ENCODE measurements around the gene MTMR12.

DNA sequence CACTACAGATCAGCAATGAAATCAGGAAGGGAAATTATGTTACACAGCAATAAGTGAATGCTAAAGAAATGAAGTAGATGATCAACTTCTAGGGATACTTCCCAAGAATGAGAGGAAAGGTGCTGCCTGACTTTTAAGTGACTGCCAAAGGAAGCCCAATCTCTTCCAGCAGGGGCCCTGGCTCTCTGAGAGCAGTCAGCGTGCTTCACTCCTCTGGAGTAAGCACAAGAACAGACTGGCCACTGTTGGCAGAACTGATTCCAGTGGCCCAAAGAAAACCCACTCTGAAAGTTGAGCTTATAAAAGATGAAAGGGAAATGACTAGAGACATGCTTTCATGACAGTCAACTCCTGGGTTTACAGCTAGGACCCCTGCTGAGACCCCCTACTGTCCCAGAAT, 41.8 kb downstream of the MTMR12 start:
- TF ChIP-seq SUZ12 (IDR thresholded peaks at IDR 0.05; ENCODE audit: extremely low read depth, insufficient read depth, insufficient read length), result no peak
- TF ChIP-seq YY1 (IDR thresholded peaks at IDR 0.05; ENCODE audit: insufficient read depth, insufficient read length), result no peak
- no peak for TF ChIP-seq ZNF274 (IDR thresholded peaks at IDR 0.05; ENCODE audit: low read depth, low read length)
